WERI-Rb-1 (cell line): ENCODE data around the gene TBX2.

ENCODE experiments used
- DNase-seq: peaks from one replicate; pipeline ENCODE4 v3.0.0-alpha.2; 2020
- H3K27ac ChIP-seq: fragments of 250-450 bp; sonication (Bioruptor Pico); 2 replicates; pipeline ENCODE4 v1.5.1; 2020; ENCODE audit warnings: mild to moderate bottlenecking, moderate library complexity
- H3K27me3 ChIP-seq: fragments of 250-450 bp; sonication (Bioruptor Pico); 2 replicates; pipeline ENCODE4 v1.5.1; 2021; ENCODE audit warnings: mild to moderate bottlenecking, low read depth, moderate library complexity; ENCODE audit not compliant: insufficient read depth, severe bottlenecking
- H3K36me3 ChIP-seq: fragments of 250-450 bp; sonication (Bioruptor Pico); 2 replicates; pipeline ENCODE4 v1.5.1; 2020; ENCODE audit warnings: mild to moderate bottlenecking, moderate library complexity
- H3K4me3 ChIP-seq: 2 replicates; pipeline ENCODE4 v1.5.1; 2011; ENCODE audit warnings: low read depth, mild to moderate bottlenecking, control low read depth, low read length
- H3K9me3 ChIP-seq: fragments of 250-450 bp; sonication (Bioruptor Pico); 2 replicates; pipeline ENCODE4 v1.5.1; 2021; ENCODE audit warnings: mild to moderate bottlenecking, moderate library complexity; ENCODE audit not compliant: severe bottlenecking
- CTCF ChIP-seq: IDR thresholded peaks from 2 replicates; pipeline ENCODE4 v1.5.1; 2011; ENCODE audit warnings: low read depth, mild to moderate bottlenecking, control low read depth, inconsistent platforms, low read length

The TBX2 gene

GRCh38 chr17:61400717-61401388, 1.2 kb downstream of the TBX2 start:
- Histone ChIP-seq H3K27ac (no peak overlapping the region), H3K36me3 (peaks cover 6% of the 10 kb centered on the region), H3K4me3 (peak overlapping the region; percentile 41), H3K27me3 (peaks cover 23% of the 10 kb centered on the region), H3K9me3 (no peaks in the 10 kb centered on the region)
- TF ChIP-seq CTCF: no peak
- no peak for DNase-seq

- no peak for TF ChIP-seq CTCF
- DNase-seq: no peak
- no peaks in the 10 kb centered on the region for H3K9me3 ChIP-seq
- H3K4me3 ChIP-seq: no peak overlapping the region
- H3K36me3 ChIP-seq: peaks cover 6% of the 10 kb centered on the region
- H3K27me3 ChIP-seq: peaks cover 23% of the 10 kb centered on the region
- H3K27ac ChIP-seq: no peak overlapping the region
Observed at GRCh38 chr17:61401389-61402072, 1.9 kb downstream of the TBX2 start.

GRCh38 chr17:61402073-61402541, 2.5 kb downstream of the TBX2 start:
- H3K4me3 ChIP-seq: no peak overlapping the region
- no peaks in the 10 kb centered on the region for H3K9me3 ChIP-seq
- TF ChIP-seq CTCF: no peak
- H3K36me3 ChIP-seq: peaks cover 6% of the 10 kb centered on the region
- DNase-seq: no peak
- H3K27me3 ChIP-seq: peaks cover 23% of the 10 kb centered on the region
- H3K27ac ChIP-seq: no peak overlapping the region

GRCh38 chr17:61402978-61403800, 3.5 kb downstream of the TBX2 start:
- H3K9me3 ChIP-seq: no peaks in the 10 kb centered on the region
- no peak for TF ChIP-seq CTCF
- peaks cover 6% of the 10 kb centered on the region for H3K36me3 ChIP-seq
- H3K27ac ChIP-seq: no peak overlapping the region
- H3K4me3 ChIP-seq: no peak overlapping the region
- no peak for DNase-seq
- H3K27me3 ChIP-seq: peaks cover 20% of the 10 kb centered on the region

- H3K9me3 ChIP-seq: no peaks in the 10 kb centered on the region
- no peak overlapping the region for H3K4me3 ChIP-seq
- H3K36me3 ChIP-seq: peaks cover 3% of the 10 kb centered on the region
- H3K27me3 ChIP-seq: peaks cover 12% of the 10 kb centered on the region
- no peak overlapping the region for H3K27ac ChIP-seq
- TF ChIP-seq CTCF: no peak
- no peak for DNase-seq
Observed at GRCh38 chr17:61403801-61404662, 4.4 kb downstream of the TBX2 start.
